Germinal center (tissue), 1 donor: ENCODE measurements around the gene MAP3K6.

ENCODE experiments used
- DNase-seq: peaks from one replicate; pipeline ENCODE4 v3.0.0; 2012; ENCODE audit warnings: mixed read lengths, low spot score

Gene MAP3K6

GRCh38 chr1:27333717-27334279 lies 33.0 kb downstream of the MAP3K6 start:
- no peak for DNase-seq

- peak; percentile 77 for DNase-seq
These were observed 34.1 kb downstream of the MAP3K6 start for GRCh38 chr1:27332536-27333281.

GRCh38 chr1:27331922-27332321 lies 34.8 kb downstream of the MAP3K6 start:
- no peak for DNase-seq

GRCh38 chr1:27331426-27331825 lies 35.3 kb downstream of the MAP3K6 start:
- DNase-seq, result no peak

- no peak for DNase-seq
These were observed 36.0 kb downstream of the MAP3K6 start for GRCh38 chr1:27330786-27331185.

GRCh38 chr1:27327964-27328363 lies 38.8 kb downstream of the MAP3K6 start:
- no peak for DNase-seq

- DNase-seq, result no peak
These were observed 41.5 kb downstream of the MAP3K6 start for GRCh38 chr1:27325286-27325685.

- peak; percentile 18 for DNase-seq
These were observed 44.1 kb downstream of the MAP3K6 start for GRCh38 chr1:27322569-27323240.

- DNase-seq, result peak; percentile 98
These were observed 44.8 kb downstream of the MAP3K6 start, which contains the start of gene TMEM222 for GRCh38 chr1:27321813-27322568. Gene TMEM222, plus strand, starts transcription at chr1:27322163. Its CDS starts 35 bp downstream, at chr1:27322198.

GRCh38 chr1:27318596-27318995 lies 48.2 kb downstream of the MAP3K6 start:
- DNase-seq, result no peak

- DNase-seq, result no peak
These were observed 48.6 kb downstream of the MAP3K6 start for GRCh38 chr1:27318136-27318535.

- no peak for DNase-seq
These were observed 49.9 kb downstream of the MAP3K6 start for GRCh38 chr1:27316860-27317259.

GRCh38 chr1:27314737-27315136 lies 52.0 kb downstream of the MAP3K6 start:
- no peak for DNase-seq

GRCh38 chr1:27314169-27314568 lies 52.6 kb downstream of the MAP3K6 start:
- DNase-seq, result no peak

- DNase-seq, result no peak
These were observed 58.7 kb downstream of the MAP3K6 start for GRCh38 chr1:27307874-27308598.

- DNase-seq, result no peak
These were observed 59.6 kb downstream of the MAP3K6 start for GRCh38 chr1:27306892-27307761.

GRCh38 chr1:27306071-27306470 lies 60.7 kb downstream of the MAP3K6 start:
- no peak for DNase-seq
